Neutrophil (primary cell): Measurements from ENCODE around the gene CDC42BPB.

Experiments
- H3K27ac ChIP-seq: fragments of 200-600 bp; sonication (generic); 2 replicates; pipeline ENCODE4 v1.5.1; 2016; ENCODE audit warnings: mild to moderate bottlenecking, moderate library complexity
- H3K27me3 ChIP-seq: fragments of 200-600 bp; sonication (generic); 2 replicates; pipeline ENCODE4 v1.6.0; 2016; ENCODE audit warnings: mild to moderate bottlenecking
- H3K36me3 ChIP-seq: fragments of 200-600 bp; sonication (generic); 2 replicates; pipeline ENCODE4 v1.5.1; 2017
- H3K4me1 ChIP-seq, 2 experiments: fragments of 200-600 bp in 1 of 2; sonication (generic) in 1 of 2; 1 replicate in 1 of 2; 2 replicates in 1 of 2; pipeline versions ENCODE4 v1.5.1 to v1.6.1; 2013 to 2016; ENCODE audit warnings: low read depth in 1 of 2, low read length in 1 of 2, mild to moderate bottlenecking in 1 of 2, moderate library complexity in 1 of 2; ENCODE audit not compliant: control insufficient read depth in 1 of 2, insufficient read depth in 1 of 2
- H3K4me3 ChIP-seq, 2 experiments: fragments of 200-600 bp in 1 of 2; sonication (generic) in 1 of 2; 1 replicate in 1 of 2; 2 replicates in 1 of 2; pipeline ENCODE4 v1.5.1; 2013 to 2016; ENCODE audit warnings: low read depth in 1 of 2, low read length in 1 of 2, mild to moderate bottlenecking in 1 of 2, moderate library complexity in 1 of 2
- H3K9me3 ChIP-seq: fragments of 200-600 bp; sonication (generic); 2 replicates; pipeline ENCODE4 v1.5.1; 2016
- TF ChIP-seq, protein P1 (sequence below): fragments of 200-600 bp; sonication (generic); IDR thresholded peaks from 2 replicates; pipeline ENCODE4 v1.5.1; 2016; ENCODE audit warnings: antibody characterized with exemption

CDC42BPB gene

DNA sequence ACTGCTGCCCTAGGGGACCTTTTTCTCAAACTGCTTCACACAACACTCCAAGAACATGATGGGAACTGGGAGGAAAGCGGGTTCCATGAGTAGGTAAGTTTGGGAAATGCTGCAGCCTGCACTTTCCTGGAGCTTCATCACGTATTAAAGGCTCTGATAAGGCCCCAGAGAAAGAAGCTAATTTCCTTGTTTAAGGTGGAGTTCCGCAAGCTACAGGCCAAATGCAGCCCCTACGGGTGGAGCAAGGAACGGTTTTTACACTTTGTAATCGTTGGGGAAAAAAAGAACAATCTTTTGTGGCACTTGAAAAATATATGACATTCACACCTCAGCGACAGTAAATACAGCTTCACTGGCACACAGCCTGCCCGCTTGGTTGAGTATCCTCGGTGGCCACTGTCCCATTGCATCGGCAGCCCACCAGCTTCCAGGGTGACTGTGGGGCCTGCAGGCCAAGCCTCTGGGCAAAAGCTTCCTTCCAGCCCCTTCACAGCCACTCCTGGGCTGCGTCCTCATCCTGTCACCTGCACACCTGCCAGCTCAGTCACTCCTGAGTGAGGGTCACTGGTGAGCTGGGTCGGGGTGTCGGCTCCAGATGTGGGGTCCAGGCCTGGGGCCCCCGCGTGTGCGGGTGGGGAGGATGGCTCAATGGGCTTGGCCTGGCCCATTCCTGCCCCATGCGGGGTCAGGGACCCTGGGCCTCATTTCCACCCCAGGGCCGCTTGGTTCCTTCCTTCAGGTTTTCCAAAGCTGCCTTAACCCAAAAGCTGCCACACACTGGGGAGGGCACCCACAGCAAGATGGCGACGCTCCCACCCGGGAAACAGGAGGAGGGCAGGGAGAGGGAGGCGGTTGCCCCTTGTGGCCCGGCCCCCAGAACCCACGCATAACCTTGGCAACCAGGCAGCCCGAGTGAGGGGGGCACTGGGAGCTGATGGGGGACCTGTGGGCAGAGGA, 132.4 kb downstream of the CDC42BPB start:
- Histone ChIP-seq H3K4me1 (peaks cover 13 to 23% of the 10 kb centered on the region in 2 experiments), H3K4me3 (no peak overlapping the region)
- TF ChIP-seq, protein P1, sequence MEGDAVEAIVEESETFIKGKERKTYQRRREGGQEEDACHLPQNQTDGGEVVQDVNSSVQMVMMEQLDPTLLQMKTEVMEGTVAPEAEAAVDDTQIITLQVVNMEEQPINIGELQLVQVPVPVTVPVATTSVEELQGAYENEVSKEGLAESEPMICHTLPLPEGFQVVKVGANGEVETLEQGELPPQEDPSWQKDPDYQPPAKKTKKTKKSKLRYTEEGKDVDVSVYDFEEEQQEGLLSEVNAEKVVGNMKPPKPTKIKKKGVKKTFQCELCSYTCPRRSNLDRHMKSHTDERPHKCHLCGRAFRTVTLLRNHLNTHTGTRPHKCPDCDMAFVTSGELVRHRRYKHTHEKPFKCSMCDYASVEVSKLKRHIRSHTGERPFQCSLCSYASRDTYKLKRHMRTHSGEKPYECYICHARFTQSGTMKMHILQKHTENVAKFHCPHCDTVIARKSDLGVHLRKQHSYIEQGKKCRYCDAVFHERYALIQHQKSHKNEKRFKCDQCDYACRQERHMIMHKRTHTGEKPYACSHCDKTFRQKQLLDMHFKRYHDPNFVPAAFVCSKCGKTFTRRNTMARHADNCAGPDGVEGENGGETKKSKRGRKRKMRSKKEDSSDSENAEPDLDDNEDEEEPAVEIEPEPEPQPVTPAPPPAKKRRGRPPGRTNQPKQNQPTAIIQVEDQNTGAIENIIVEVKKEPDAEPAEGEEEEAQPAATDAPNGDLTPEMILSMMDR: no peak

DNA sequence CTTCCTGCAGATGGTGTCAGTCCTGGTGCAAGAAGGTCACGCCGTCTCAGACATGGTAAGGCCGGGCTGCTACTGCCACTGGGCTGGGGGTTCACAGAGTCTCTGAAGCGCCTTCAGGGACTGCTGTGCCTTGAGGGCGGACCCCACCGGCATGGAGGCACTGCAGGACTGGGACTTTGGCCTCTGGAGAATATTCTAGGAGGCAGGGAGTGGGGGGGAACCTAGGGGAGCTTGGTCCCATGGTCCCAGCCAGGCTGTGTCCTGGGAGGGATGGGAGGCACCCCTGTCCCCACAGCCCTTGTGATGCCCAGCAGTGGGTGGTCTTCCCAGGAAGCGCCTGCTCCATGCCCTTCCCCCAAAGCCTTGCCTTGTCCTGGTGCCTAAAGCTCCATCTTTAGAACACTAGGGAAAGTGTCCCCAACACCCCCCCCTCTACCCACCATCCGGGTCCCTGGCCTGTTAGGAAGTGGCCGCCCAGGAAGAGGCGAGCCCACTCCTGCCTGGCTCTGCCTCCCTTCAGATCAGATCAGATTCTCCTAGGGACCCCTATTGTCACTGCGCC, 133.3 kb downstream of the CDC42BPB start:
- Histone ChIP-seq H3K27ac (no peak overlapping the region), H3K27me3 (peaks cover 98% of the 10 kb centered on the region), H3K9me3 (no peaks in the 10 kb centered on the region), H3K4me3 (no peak overlapping the region), H3K36me3 (no peaks in the 10 kb centered on the region), H3K4me1 (peaks cover 11 to 14% of the 10 kb centered on the region in 2 experiments)
- TF ChIP-seq, protein P1: no peak

More for the DNA sequence above, 132.4 kb downstream of the CDC42BPB start:
- H3K27ac ChIP-seq: no peak overlapping the region
- no peaks in the 10 kb centered on the region for H3K9me3 ChIP-seq
- H3K27me3 ChIP-seq: peaks cover 100% of the 10 kb centered on the region
- no peaks in the 10 kb centered on the region for H3K36me3 ChIP-seq

- no peaks in the 10 kb centered on the region for H3K9me3 ChIP-seq
- peaks cover 5 to 8% of the 10 kb centered on the region in 2 experiments for H3K4me1 ChIP-seq
- no peak overlapping the region for H3K4me3 ChIP-seq
- TF ChIP-seq, protein P1: no peak
- H3K27ac ChIP-seq: no peak overlapping the region
- H3K36me3 ChIP-seq: no peaks in the 10 kb centered on the region
- peaks cover 92% of the 10 kb centered on the region for H3K27me3 ChIP-seq
These were observed 134.0 kb downstream of the CDC42BPB start for GRCh38 chr14:102923201-102923924.

- Histone ChIP-seq H3K27ac (no peak within 1 kb of the TSS), H3K4me1 (peaks cover 0 to under 1% of the 10 kb centered on the region in 2 experiments), H3K9me3 (no peaks in the 10 kb centered on the region), H3K4me3 (no peak within 1 kb of the TSS), H3K36me3 (no peaks in the 10 kb centered on the region), H3K27me3 (peaks cover 85% of the 10 kb centered on the region)
- TF ChIP-seq, protein P1: no peak
These were observed 134.7 kb downstream of the CDC42BPB start, which contains the start of gene AMN for GRCh38 chr14:102922490-102923200. Gene AMN (plus strand): TSS chr14:102922663. CDS start chr14:102922689, 26 bp downstream.

GRCh38 chr14:102920998-102921304, 136.4 kb downstream of the CDC42BPB start:
- Histone ChIP-seq H3K27ac (no peak overlapping the region), H3K27me3 (peaks cover 68% of the 10 kb centered on the region), H3K4me3 (no peak overlapping the region), H3K4me1 (no peaks in the 10 kb centered on the region), H3K36me3 (no peaks in the 10 kb centered on the region), H3K9me3 (no peaks in the 10 kb centered on the region)
- TF ChIP-seq, protein P1: no peak
